ENCODE results near the gene MCM9.
A peak's percentile ranks its signal among the peaks of the same experiment; 100 is the strongest.

MCM9 gene

GRCh38 chr6:118775381-118775780, 159.6 kb downstream of the MCM9 start:
- H4K91ac ChIP-seq (ENCODE audit: low read depth, low read length): peak overlapping the region; percentile 33
- H3K9me3 ChIP-seq (ENCODE audit: insufficient read depth, low read depth, low read length): no peaks in the 10 kb centered on the region
- no peaks in the 10 kb centered on the region for H3K36me3 ChIP-seq (ENCODE audit: control insufficient read depth in 1 of 2, insufficient read depth in 2 of 2, low read length in 2 of 2)
- peak overlapping the region; percentile 96 for H2AK5ac ChIP-seq (ENCODE audit: low read length)
- no peak overlapping the region for H4K12ac ChIP-seq (ENCODE audit: low read depth, low read length)
- no peak overlapping the region for H3K27ac ChIP-seq (ENCODE audit: low read depth, low read length)
- no peak overlapping the region for H2AFZ ChIP-seq (ENCODE audit: insufficient read depth, low read length, poor library complexity)
- no peak overlapping the region for H4K8ac ChIP-seq (ENCODE audit: low read depth, low read length)
- DNase-seq: no peak
- peak overlapping the region; percentile 46 for H2BK5ac ChIP-seq (ENCODE audit: low read depth, low read length, poor library complexity)
- peaks cover 13 to 21% of the 10 kb centered on the region in 2 experiments for H3K4me1 ChIP-seq (ENCODE audit: control insufficient read depth in 1 of 2, insufficient read depth in 2 of 2, low read length in 2 of 2)
- H3K4me2 ChIP-seq (ENCODE audit: low read length): no peak overlapping the region
- no peak overlapping the region for H3K4me3 ChIP-seq (ENCODE audit: low read depth, low read length)
- no CpG with 5 or more reads among the region's 2 CpGs for WGBS (ENCODE audit: extremely low coverage, insufficient coverage, insufficient read length)
- peaks cover 16% of the 10 kb centered on the region for H3K79me1 ChIP-seq (ENCODE audit: low read length)
- no peak overlapping the region for H3K23ac ChIP-seq (ENCODE audit: low read length)
- H2BK12ac ChIP-seq (ENCODE audit: low read length): peak overlapping the region; percentile 98
- peak overlapping the region; percentile 76 for H3K18ac ChIP-seq (ENCODE audit: low read length)
- H3K9ac ChIP-seq (ENCODE audit: low read length): no peak overlapping the region
- no peaks in the 10 kb centered on the region for H3K27me3 ChIP-seq (ENCODE audit: insufficient read depth, low read length)
- peak overlapping the region; percentile 81 for H2BK120ac ChIP-seq (ENCODE audit: insufficient read depth, low read length, poor library complexity)
- no peak overlapping the region for H3K4ac ChIP-seq (ENCODE audit: low read depth, low read length)
- no peaks in the 10 kb centered on the region for H3K79me2 ChIP-seq (ENCODE audit: control insufficient read depth, insufficient read depth, low read length, poor library complexity)
- peak overlapping the region; percentile 66 for H3K14ac ChIP-seq (ENCODE audit: low read length)

- Histone ChIP-seq H3K18ac (ENCODE audit: low read length) (no peak overlapping the region), H3K9me3 (ENCODE audit: insufficient read depth, low read depth, low read length) (no peaks in the 10 kb centered on the region), H3K4me3 (ENCODE audit: low read depth, low read length) (no peak overlapping the region), H2AK5ac (ENCODE audit: low read length) (no peak overlapping the region), H4K12ac (ENCODE audit: low read depth, low read length) (no peak overlapping the region), H3K4me2 (ENCODE audit: low read length) (no peak overlapping the region), H3K79me1 (ENCODE audit: low read length) (peaks cover 16% of the 10 kb centered on the region), H3K4ac (ENCODE audit: low read depth, low read length) (no peak overlapping the region), H3K23ac (ENCODE audit: low read length) (no peak overlapping the region), H3K14ac (ENCODE audit: low read length) (no peak overlapping the region), H2BK12ac (ENCODE audit: low read length) (peak overlapping the region; percentile 35), H2AFZ (ENCODE audit: insufficient read depth, low read length, poor library complexity) (no peak overlapping the region), H2BK120ac (ENCODE audit: insufficient read depth, low read length, poor library complexity) (peak overlapping the region; percentile 46), H3K4me1 (ENCODE audit: control insufficient read depth in 1 of 2, insufficient read depth in 2 of 2, low read length in 2 of 2) (peaks cover 13 to 21% of the 10 kb centered on the region in 2 experiments), H3K27ac (ENCODE audit: low read depth, low read length) (peak overlapping the region; percentile 40), H3K27me3 (ENCODE audit: insufficient read depth, low read length) (no peaks in the 10 kb centered on the region), H3K9ac (ENCODE audit: low read length) (no peak overlapping the region), H3K79me2 (ENCODE audit: control insufficient read depth, insufficient read depth, low read length, poor library complexity) (no peaks in the 10 kb centered on the region), H4K8ac (ENCODE audit: low read depth, low read length) (no peak overlapping the region), H4K91ac (ENCODE audit: low read depth, low read length) (no peak overlapping the region), H3K36me3 (ENCODE audit: control insufficient read depth in 1 of 2, insufficient read depth in 2 of 2, low read length in 2 of 2) (no peaks in the 10 kb centered on the region), H2BK5ac (ENCODE audit: low read depth, low read length, poor library complexity) (no peak overlapping the region)
- no CpG with 5 or more reads among the region's 2 CpGs for WGBS (ENCODE audit: extremely low coverage, insufficient coverage, insufficient read length)
- peak in 1 of 2 donors; percentile 26 for DNase-seq
Observed at GRCh38 chr6:118774581-118774980, 160.4 kb downstream of the MCM9 start.

DNA sequence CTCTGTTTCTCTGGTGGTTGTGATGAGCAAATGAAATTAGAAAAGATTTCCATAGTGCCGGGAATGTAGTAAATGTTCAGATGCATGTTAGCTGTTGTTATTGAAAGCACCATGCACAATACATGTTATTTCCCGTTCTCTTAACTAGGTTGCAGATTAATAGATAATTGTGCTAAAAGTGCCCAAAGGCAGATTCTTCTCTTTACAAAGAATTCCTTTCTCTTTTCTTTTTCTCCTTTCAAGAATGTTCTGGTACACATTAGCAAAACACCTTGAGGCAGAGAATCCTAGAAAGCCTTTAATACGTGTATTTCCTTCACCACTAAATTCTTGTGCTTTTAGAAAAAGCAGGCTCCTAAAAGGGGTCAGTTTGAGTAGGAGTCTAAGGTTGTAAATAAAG, 162.1 kb downstream of the MCM9 start:
- no peak overlapping the region for H2AK5ac ChIP-seq (ENCODE audit: low read length)
- no peak overlapping the region for H3K4me3 ChIP-seq (ENCODE audit: low read depth, low read length)
- H3K27me3 ChIP-seq (ENCODE audit: insufficient read depth, low read length): no peaks in the 10 kb centered on the region
- peak overlapping the region; percentile 68 for H3K27ac ChIP-seq (ENCODE audit: low read depth, low read length)
- H3K4me1 ChIP-seq (ENCODE audit: control insufficient read depth in 1 of 2, insufficient read depth in 2 of 2, low read length in 2 of 2): peaks cover 23 to 31% of the 10 kb centered on the region in 2 experiments
- no peak overlapping the region for H2BK12ac ChIP-seq (ENCODE audit: low read length)
- H4K8ac ChIP-seq (ENCODE audit: low read depth, low read length): no peak overlapping the region
- H3K79me2 ChIP-seq (ENCODE audit: control insufficient read depth, insufficient read depth, low read length, poor library complexity): no peaks in the 10 kb centered on the region
- H3K18ac ChIP-seq (ENCODE audit: low read length): no peak overlapping the region
- no peak overlapping the region for H4K12ac ChIP-seq (ENCODE audit: low read depth, low read length)
- H4K91ac ChIP-seq (ENCODE audit: low read depth, low read length): no peak overlapping the region
- H3K9ac ChIP-seq (ENCODE audit: low read length): no peak overlapping the region
- H3K9me3 ChIP-seq (ENCODE audit: insufficient read depth, low read depth, low read length): no peaks in the 10 kb centered on the region
- H3K14ac ChIP-seq (ENCODE audit: low read length): no peak overlapping the region
- H2BK120ac ChIP-seq (ENCODE audit: insufficient read depth, low read length, poor library complexity): no peak overlapping the region
- no peak overlapping the region for H3K4ac ChIP-seq (ENCODE audit: low read depth, low read length)
- no peak overlapping the region for H2BK5ac ChIP-seq (ENCODE audit: low read depth, low read length, poor library complexity)
- no peak overlapping the region for H2AFZ ChIP-seq (ENCODE audit: insufficient read depth, low read length, poor library complexity)
- WGBS (ENCODE audit: extremely low coverage, insufficient coverage, insufficient read length): no CpG with 5 or more reads among the region's 3 CpGs
- H3K79me1 ChIP-seq (ENCODE audit: low read length): peaks cover 16% of the 10 kb centered on the region
- no peak overlapping the region for H3K23ac ChIP-seq (ENCODE audit: low read length)
- peak in 1 of 2 donors; percentile 81 for DNase-seq
- no peak overlapping the region for H3K4me2 ChIP-seq (ENCODE audit: low read length)
- no peaks in the 10 kb centered on the region for H3K36me3 ChIP-seq (ENCODE audit: control insufficient read depth in 1 of 2, insufficient read depth in 2 of 2, low read length in 2 of 2)

DNA sequence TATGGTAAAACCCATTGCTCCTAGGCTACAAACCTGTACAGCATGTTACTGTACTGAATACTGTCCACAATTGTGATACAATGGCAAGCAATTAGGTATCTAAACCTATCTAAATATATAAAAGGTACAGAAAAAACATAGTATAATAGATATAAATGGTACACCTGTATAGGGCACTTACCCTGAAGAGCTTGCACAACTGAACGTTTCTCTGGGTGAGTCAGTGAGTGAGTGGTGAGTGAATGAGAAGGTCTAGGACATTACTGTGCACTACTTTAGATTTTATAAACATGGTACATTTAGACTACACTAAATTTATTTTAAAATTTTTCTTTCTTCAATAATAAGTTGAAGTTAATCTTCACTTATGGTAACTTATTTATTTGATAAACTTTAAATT, 163.7 kb downstream of the MCM9 start:
- H3K14ac ChIP-seq (ENCODE audit: low read length): no peak overlapping the region
- peak in 1 of 2 donors; percentile 28 for DNase-seq
- H2AFZ ChIP-seq (ENCODE audit: insufficient read depth, low read length, poor library complexity): no peak overlapping the region
- H2BK12ac ChIP-seq (ENCODE audit: low read length): no peak overlapping the region
- no peak overlapping the region for H2AK5ac ChIP-seq (ENCODE audit: low read length)
- no peaks in the 10 kb centered on the region for H3K27me3 ChIP-seq (ENCODE audit: insufficient read depth, low read length)
- no peaks in the 10 kb centered on the region for H3K36me3 ChIP-seq (ENCODE audit: control insufficient read depth in 1 of 2, insufficient read depth in 2 of 2, low read length in 2 of 2)
- no peak overlapping the region for H4K12ac ChIP-seq (ENCODE audit: low read depth, low read length)
- H4K8ac ChIP-seq (ENCODE audit: low read depth, low read length): no peak overlapping the region
- WGBS (ENCODE audit: extremely low coverage, insufficient coverage, insufficient read length): no CpG with 5 or more reads among the region's 1 CpG
- H2BK5ac ChIP-seq (ENCODE audit: low read depth, low read length, poor library complexity): no peak overlapping the region
- no peak overlapping the region for H3K4me2 ChIP-seq (ENCODE audit: low read length)
- H3K27ac ChIP-seq (ENCODE audit: low read depth, low read length): no peak overlapping the region
- H3K4me1 ChIP-seq (ENCODE audit: control insufficient read depth in 1 of 2, insufficient read depth in 2 of 2, low read length in 2 of 2): peaks cover 21 to 30% of the 10 kb centered on the region in 2 experiments
- peaks cover 16% of the 10 kb centered on the region for H3K79me1 ChIP-seq (ENCODE audit: low read length)
- no peak overlapping the region for H2BK120ac ChIP-seq (ENCODE audit: insufficient read depth, low read length, poor library complexity)
- no peak overlapping the region for H3K9ac ChIP-seq (ENCODE audit: low read length)
- no peaks in the 10 kb centered on the region for H3K79me2 ChIP-seq (ENCODE audit: control insufficient read depth, insufficient read depth, low read length, poor library complexity)
- H3K9me3 ChIP-seq (ENCODE audit: insufficient read depth, low read depth, low read length): no peaks in the 10 kb centered on the region
- H3K18ac ChIP-seq (ENCODE audit: low read length): no peak overlapping the region
- no peak overlapping the region for H3K23ac ChIP-seq (ENCODE audit: low read length)
- no peak overlapping the region for H4K91ac ChIP-seq (ENCODE audit: low read depth, low read length)
- H3K4me3 ChIP-seq (ENCODE audit: low read depth, low read length): no peak overlapping the region
- no peak overlapping the region for H3K4ac ChIP-seq (ENCODE audit: low read depth, low read length)

Measured in trophoblast cell (in vitro differentiated cells and primary cell).